Mesenchymal stem cell (in vitro differentiated cells and primary cell): Measurements from ENCODE around the gene AGAP1.

Source experiments
- DNase-seq: peaks from one replicate; pipeline ENCODE4 v3.0.0-alpha.2; 2013
- H2AFZ ChIP-seq: one replicate; pipeline ENCODE4 v1.6.1; 2013; ENCODE audit warnings: low read depth, mild to moderate bottlenecking, control low read depth, inconsistent platforms, low read length, moderate library complexity
- H2AK5ac ChIP-seq: 2 replicates; pipeline ENCODE4 v1.6.1; 2013; ENCODE audit warnings: low read length, moderate library complexity, mild to moderate bottlenecking, inconsistent platforms; ENCODE audit not compliant: severe bottlenecking
- H2BK120ac ChIP-seq: one replicate; pipeline ENCODE4 v1.6.1; 2013; ENCODE audit warnings: low read depth, mild to moderate bottlenecking, inconsistent platforms, low read length, moderate library complexity
- H2BK12ac ChIP-seq, 2 experiments: one replicate each; pipeline ENCODE4 v1.6.1; 2013; ENCODE audit warnings: inconsistent platforms in 2 of 2, low read length in 2 of 2, mild to moderate bottlenecking in 2 of 2, moderate library complexity in 2 of 2, control low read depth in 1 of 2
- H2BK15ac ChIP-seq: one replicate; pipeline ENCODE4 v1.6.1; 2013; ENCODE audit warnings: mild to moderate bottlenecking, low read depth, inconsistent platforms; ENCODE audit not compliant: poor library complexity, severe bottlenecking
- H2BK5ac ChIP-seq: 2 replicates; pipeline ENCODE4 v1.6.1; 2013; ENCODE audit warnings: low read depth, mild to moderate bottlenecking, low read length, control low read depth, inconsistent platforms; ENCODE audit not compliant: poor library complexity, severe bottlenecking
- H3K14ac ChIP-seq, 2 experiments: one replicate each; pipeline ENCODE4 v1.6.1; 2013; ENCODE audit warnings: inconsistent platforms in 2 of 2, low read length in 2 of 2, control low read depth in 1 of 2, mild to moderate bottlenecking in 1 of 2, moderate library complexity in 1 of 2
- H3K18ac ChIP-seq, 2 experiments: one replicate each; pipeline ENCODE4 v1.6.1; 2013; ENCODE audit warnings: inconsistent platforms in 2 of 2, low read length in 2 of 2, control low read depth in 1 of 2, low read depth in 1 of 2, mild to moderate bottlenecking in 1 of 2
- H3K23ac ChIP-seq, 2 experiments: one replicate each; pipeline ENCODE4 v1.6.1; 2013; ENCODE audit warnings: inconsistent platforms in 2 of 2, low read length in 2 of 2, mild to moderate bottlenecking in 2 of 2, moderate library complexity in 2 of 2, control low read depth in 1 of 2
- H3K27ac ChIP-seq: 2 replicates; pipeline ENCODE4 v1.5.1; 2013; ENCODE audit warnings: mild to moderate bottlenecking, moderate library complexity, low read length, control low read depth, inconsistent platforms; ENCODE audit not compliant: poor library complexity, severe bottlenecking
- H3K27me3 ChIP-seq, 2 experiments: 2 replicates each; pipeline versions ENCODE4 v1.6.1 to v1.7.0; 2013; ENCODE audit warnings: low read length in 2 of 2, mild to moderate bottlenecking in 2 of 2, moderate library complexity in 2 of 2, control low read depth in 1 of 2, inconsistent platforms in 1 of 2; ENCODE audit not compliant: control insufficient read depth in 1 of 2, insufficient read depth in 1 of 2
- H3K36me3 ChIP-seq, 2 experiments: 2 replicates each; pipeline versions ENCODE4 v1.6.1 to v1.7.0; 2013; ENCODE audit warnings: low read length in 2 of 2, control low read depth in 1 of 2, inconsistent platforms in 1 of 2, low read depth in 1 of 2, mild to moderate bottlenecking in 1 of 2; ENCODE audit not compliant: insufficient read depth in 2 of 2, control insufficient read depth in 1 of 2
- H3K4ac ChIP-seq, 2 experiments: one replicate each; pipeline ENCODE4 v1.6.1; 2013; ENCODE audit warnings: inconsistent platforms in 2 of 2, low read length in 2 of 2, mild to moderate bottlenecking in 2 of 2, moderate library complexity in 2 of 2, control low read depth in 1 of 2, low read depth in 1 of 2
- H3K4me1 ChIP-seq: 2 replicates; pipeline ENCODE4 v1.6.1; 2013; ENCODE audit warnings: low read depth, low read length, control low read depth; ENCODE audit not compliant: control insufficient read depth, insufficient read depth
- H3K4me2 ChIP-seq: 2 replicates; pipeline ENCODE4 v1.6.1; 2013; ENCODE audit warnings: low read length, mild to moderate bottlenecking, inconsistent platforms; ENCODE audit not compliant: poor library complexity, severe bottlenecking
- H3K4me3 ChIP-seq, 2 experiments: 2 replicates each; pipeline versions ENCODE4 v1.5.1 to v1.7.0; 2013; ENCODE audit warnings: low read length in 2 of 2, mild to moderate bottlenecking in 2 of 2, control low read depth in 1 of 2, low read depth in 1 of 2; ENCODE audit not compliant: insufficient read depth in 1 of 2
- H3K79me1 ChIP-seq: replicated peaks from 2 replicates; pipeline ENCODE4 v1.6.1; 2013; ENCODE audit warnings: mild to moderate bottlenecking, control low read depth, low read length, inconsistent platforms; ENCODE audit not compliant: poor library complexity, severe bottlenecking
- H3K9ac ChIP-seq: 2 replicates; pipeline ENCODE4 v1.7.0; 2013; ENCODE audit warnings: mild to moderate bottlenecking, low read length, moderate library complexity
- H3K9me3 ChIP-seq: 2 replicates; pipeline ENCODE4 v1.7.0; 2013; ENCODE audit warnings: mild to moderate bottlenecking, low read length; ENCODE audit not compliant: control insufficient read depth
- H4K8ac ChIP-seq: one replicate; pipeline ENCODE4 v1.6.1; 2013; ENCODE audit warnings: inconsistent platforms, mild to moderate bottlenecking, low read length, moderate library complexity
- H4K91ac ChIP-seq: one replicate; pipeline ENCODE4 v1.6.1; 2013; ENCODE audit warnings: mild to moderate bottlenecking, low read length, inconsistent platforms
- WGBS: methylation state at CpG from one replicate; pipeline ENCODE4 v1.1.7; 2013; ENCODE audit warnings: mixed read lengths; 5-methylcytosine and 5-hydroxymethylcytosine counted together

Gene AGAP1

DNA sequence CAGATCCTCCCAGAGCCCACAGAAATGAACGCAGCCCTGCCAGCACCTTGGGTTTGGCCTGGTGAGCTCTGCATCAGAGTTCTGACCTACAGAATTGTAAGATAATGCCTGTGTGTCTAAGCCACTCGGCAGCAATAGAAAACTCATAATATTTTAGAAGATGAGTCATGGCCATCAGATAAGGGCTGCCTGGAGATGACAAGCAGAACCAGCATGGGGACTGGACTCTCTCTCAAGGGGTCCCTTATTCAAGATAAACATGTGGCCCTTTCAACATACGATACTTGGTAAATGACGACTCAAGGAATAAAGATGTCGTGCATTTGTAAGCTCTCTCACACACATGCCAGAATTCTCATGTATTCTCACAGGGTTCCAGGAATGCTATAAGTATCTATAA lies 8.5 kb upstream of the AGAP1 start:
- Histone ChIP-seq H3K27ac (no peak overlapping the region), H3K4me1 (no peaks in the 10 kb centered on the region), H3K4me3 (no peak overlapping the region), H2BK120ac (no peak overlapping the region), H3K4ac (no peak overlapping the region), H3K9ac (no peak overlapping the region), H3K14ac (no peak overlapping the region), H2AK5ac (no peak overlapping the region), H2BK5ac (no peak overlapping the region), H2BK15ac (no peak overlapping the region), H3K79me1 (no peaks in the 10 kb centered on the region), H2BK12ac (no peak overlapping the region), H3K18ac (no peak overlapping the region), H3K23ac (no peak overlapping the region), H3K27me3 (peaks cover 5 to 12% of the 10 kb centered on the region in 2 experiments), H3K9me3 (no peaks in the 10 kb centered on the region), H4K91ac (no peak overlapping the region), H4K8ac (no peak overlapping the region), H2AFZ (no peak overlapping the region), H3K4me2 (no peak overlapping the region), H3K36me3 (no peaks in the 10 kb centered on the region)
- 84% methylated on average over 4 of the region's 5 CpGs for WGBS
- no peak for DNase-seq

DNA sequence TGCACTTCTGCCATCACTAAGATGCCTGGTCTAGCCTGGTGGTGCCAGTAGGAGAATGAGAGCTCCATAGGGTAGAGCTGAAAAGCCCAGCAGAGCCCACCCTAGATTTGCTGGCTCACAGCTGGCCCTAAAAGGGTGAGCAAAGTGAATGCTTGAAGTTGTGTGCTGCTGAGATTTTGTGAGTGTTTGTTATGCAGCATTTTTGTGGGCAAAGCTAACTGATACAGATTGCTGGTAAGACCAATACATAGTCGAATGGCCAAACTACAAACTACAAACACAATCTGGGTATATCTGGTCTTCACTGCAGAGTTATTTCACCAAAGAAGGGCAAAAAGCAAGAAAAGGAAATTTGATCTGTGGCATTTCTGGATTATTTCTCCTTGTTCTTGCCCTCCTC lies 7.1 kb upstream of the AGAP1 start:
- Histone ChIP-seq H2BK15ac (no peak overlapping the region), H3K14ac (no peak overlapping the region), H4K8ac (no peak overlapping the region), H3K18ac (no peak overlapping the region), H3K4me3 (no peak overlapping the region), H2BK5ac (no peak overlapping the region), H3K4me1 (no peaks in the 10 kb centered on the region), H3K79me1 (no peaks in the 10 kb centered on the region), H3K27ac (no peak overlapping the region), H3K9ac (no peak overlapping the region), H2AK5ac (no peak overlapping the region), H3K23ac (no peak overlapping the region), H3K9me3 (no peaks in the 10 kb centered on the region), H2BK12ac (no peak overlapping the region), H4K91ac (no peak overlapping the region), H2AFZ (no peak overlapping the region), H3K36me3 (no peaks in the 10 kb centered on the region), H2BK120ac (no peak overlapping the region), H3K4ac (no peak overlapping the region), H3K27me3 (peaks cover 5 to 12% of the 10 kb centered on the region in 2 experiments), H3K4me2 (no peak overlapping the region)
- WGBS, result 60% methylated on average over 1 of the region's 1 CpG
- no peak for DNase-seq

DNA sequence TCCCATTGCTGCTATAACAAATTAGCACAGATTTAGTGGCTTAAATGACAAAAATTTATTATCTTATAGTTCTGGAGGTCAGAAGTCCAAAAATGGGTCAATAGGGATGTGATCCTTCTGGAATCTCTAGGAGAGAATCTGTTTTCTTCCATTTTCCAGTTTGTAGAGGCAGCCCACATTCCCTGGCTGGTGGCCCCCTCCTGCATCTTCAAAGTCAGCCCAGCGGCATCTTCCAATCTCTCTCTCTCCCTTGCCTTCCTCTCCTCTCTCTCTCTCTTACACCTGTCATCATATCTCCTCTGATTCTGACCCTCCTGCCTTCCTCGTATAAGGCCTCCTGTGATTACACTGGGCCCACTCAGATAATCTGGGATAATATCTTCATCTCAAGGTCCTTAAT lies 3.9 kb upstream of the AGAP1 start:
- Histone ChIP-seq H3K4me2 (no peak overlapping the region), H2AK5ac (no peak overlapping the region), H2AFZ (no peak overlapping the region), H3K36me3 (no peaks in the 10 kb centered on the region), H3K4me1 (peaks cover 9% of the 10 kb centered on the region), H3K9me3 (no peaks in the 10 kb centered on the region), H3K9ac (no peak overlapping the region), H3K27me3 (peaks cover 5 to 12% of the 10 kb centered on the region in 2 experiments), H2BK15ac (no peak overlapping the region), H3K18ac (no peak overlapping the region), H4K8ac (no peak overlapping the region), H2BK120ac (no peak overlapping the region), H4K91ac (no peak overlapping the region), H2BK5ac (no peak overlapping the region), H3K14ac (no peak overlapping the region), H3K79me1 (no peaks in the 10 kb centered on the region), H2BK12ac (no peak overlapping the region), H3K4ac (no peak overlapping the region), H3K23ac (no peak overlapping the region), H3K27ac (no peak overlapping the region), H3K4me3 (no peak overlapping the region)
- no peak for DNase-seq
- WGBS, result 92% methylated on average over 2 of the region's 2 CpGs

DNA sequence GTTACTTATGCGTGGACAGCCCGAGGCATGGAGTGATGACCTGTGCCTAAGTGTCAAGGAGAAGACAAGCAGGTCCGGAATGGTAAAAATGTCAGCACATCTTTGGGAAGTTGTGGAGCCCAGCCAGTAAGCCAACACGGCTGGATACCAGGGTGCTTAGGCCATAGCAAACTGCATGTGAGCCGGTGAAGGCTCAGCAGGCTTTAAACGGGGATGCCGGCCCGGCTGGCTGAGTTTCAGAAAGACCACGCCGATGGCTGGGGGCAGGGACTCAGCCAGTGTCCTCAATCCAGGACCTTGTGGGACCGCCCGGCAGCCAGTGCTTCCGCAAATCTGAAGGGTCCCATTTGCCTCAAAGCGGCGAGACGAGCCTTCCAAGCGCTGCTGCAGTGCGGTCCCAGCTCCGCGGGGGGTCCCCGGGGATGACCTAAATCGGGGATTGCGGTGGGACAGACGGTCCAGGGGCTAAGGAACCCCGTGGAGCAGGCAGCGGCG lies 946 bp upstream of the AGAP1 start:
- Histone ChIP-seq H3K4me3 (peak overlapping the region; percentile 74 to 80), H4K91ac (no peak overlapping the region), H3K18ac (peak overlapping the region; percentile 58 to 74), H3K27ac (no peak overlapping the region), H3K14ac (no peak overlapping the region), H2BK5ac (no peak overlapping the region), H3K4me2 (peak overlapping the region; percentile 97), H2AK5ac (no peak overlapping the region), H2BK12ac (peak overlapping the region in 1 of 2 experiments; percentile 21), H3K27me3 (no peaks in the 10 kb centered on the region), H2BK15ac (no peak overlapping the region), H3K79me1 (peaks cover 11% of the 10 kb centered on the region), H3K4ac (peak overlapping the region; percentile 31 to 84), H4K8ac (peak overlapping the region; percentile 92), H3K36me3 (no peaks in the 10 kb centered on the region), H3K9me3 (no peaks in the 10 kb centered on the region), H2AFZ (peak overlapping the region; percentile 86), H2BK120ac (no peak overlapping the region), H3K9ac (peak overlapping the region; percentile 85), H3K4me1 (peaks cover 23% of the 10 kb centered on the region), H3K23ac (no peak overlapping the region)
- WGBS, result 21% methylated on average over 27 of the region's 27 CpGs
- no peak for DNase-seq
